GM12878 (cell line): ENCODE measurements around the gene FEM1B.

Experiments
- ATF7 ChIP-seq: fragments of 450-650 bp; IDR thresholded peaks from 2 replicates; pipeline ENCODE4 v1.6.1; 2016; ENCODE audit warnings: low read depth, mild to moderate bottlenecking
- CBX3 ChIP-seq: fragments of 200-600 bp; sonication (generic); IDR thresholded peaks from 2 replicates; pipeline ENCODE4 v1.6.1; 2016; ENCODE audit warnings: low read depth, borderline replicate concordance
- CEBPB ChIP-seq, 2 experiments: fragments of 150-350 bp in 1 of 2; IDR thresholded peaks; 2 replicates each; pipeline ENCODE4 v1.6.1; 2012 to 2014; ENCODE audit warnings: low read depth in 2 of 2, low read length in 2 of 2, borderline replicate concordance in 1 of 2, inconsistent platforms in 1 of 2
- EP300 ChIP-seq, 2 experiments: fragments of 150-350 bp in 1 of 2; IDR thresholded peaks; 2 replicates each; pipeline ENCODE4 v1.6.1; 2011 to 2012; ENCODE audit warnings: low read depth in 2 of 2, low read length in 2 of 2, borderline replicate concordance in 1 of 2, improper control_type of control experiment in 1 of 2, inconsistent platforms in 1 of 2; ENCODE audit not compliant: control insufficient read depth in 1 of 2
- ESRRA ChIP-seq: IDR thresholded peaks from 2 replicates; pipeline ENCODE4 v1.6.1; 2012; ENCODE audit warnings: mild to moderate bottlenecking, low read length, improper control_type of control experiment
- EZH2 ChIP-seq: IDR thresholded peaks from 2 replicates; pipeline ENCODE4 v1.6.1; 2012; ENCODE audit warnings: low read depth, mild to moderate bottlenecking, control low read depth, inconsistent platforms, low read length, borderline replicate concordance; ENCODE audit not compliant: control insufficient read depth
- NR2C2 ChIP-seq: IDR thresholded peaks from 2 replicates; pipeline ENCODE4 v1.6.1; 2011; ENCODE audit warnings: borderline replicate concordance, low read depth; ENCODE audit not compliant: control insufficient read depth, insufficient read length
- POLR2A ChIP-seq: IDR thresholded peaks from 2 replicates; pipeline ENCODE4 v1.6.1; 2011; ENCODE audit warnings: low read depth, mild to moderate bottlenecking, low read length
- RAD51 ChIP-seq: fragments of 450-650 bp; IDR thresholded peaks from 2 replicates; pipeline ENCODE4 v1.6.1; 2016; ENCODE audit warnings: moderate library complexity, mild to moderate bottlenecking, inconsistent platforms
- RBBP5 ChIP-seq: fragments of 200-600 bp; sonication (generic); conservative IDR thresholded peaks from 2 replicates; pipeline ENCODE4 v1.6.1; 2016
- SIX5 ChIP-seq: IDR thresholded peaks from 2 replicates; pipeline ENCODE4 v1.6.1; 2011; ENCODE audit warnings: mild to moderate bottlenecking, low read depth, low read length, moderate library complexity; ENCODE audit not compliant: severe bottlenecking
- TF ChIP-seq, protein P1 (sequence below), 3 experiments: IDR thresholded peaks in 2 of 3; conservative IDR thresholded peaks in 1 of 3; 2 replicates each; pipeline ENCODE4 v1.5.1; 2011; ENCODE audit warnings: low read depth in 3 of 3, low read length in 3 of 3, mild to moderate bottlenecking in 3 of 3, control low read depth in 2 of 3, moderate library complexity in 2 of 3, inconsistent platforms in 1 of 3, mixed read lengths in 1 of 3; ENCODE audit not compliant: control insufficient read depth in 2 of 3, insufficient read depth in 1 of 3; ENCODE audit errors: extremely low read depth in 1 of 3
- TF ChIP-seq, protein P2 (sequence below): IDR thresholded peaks from 2 replicates; pipeline ENCODE4 v1.6.1; 2012; ENCODE audit warnings: low read length, inconsistent platforms

DNA sequence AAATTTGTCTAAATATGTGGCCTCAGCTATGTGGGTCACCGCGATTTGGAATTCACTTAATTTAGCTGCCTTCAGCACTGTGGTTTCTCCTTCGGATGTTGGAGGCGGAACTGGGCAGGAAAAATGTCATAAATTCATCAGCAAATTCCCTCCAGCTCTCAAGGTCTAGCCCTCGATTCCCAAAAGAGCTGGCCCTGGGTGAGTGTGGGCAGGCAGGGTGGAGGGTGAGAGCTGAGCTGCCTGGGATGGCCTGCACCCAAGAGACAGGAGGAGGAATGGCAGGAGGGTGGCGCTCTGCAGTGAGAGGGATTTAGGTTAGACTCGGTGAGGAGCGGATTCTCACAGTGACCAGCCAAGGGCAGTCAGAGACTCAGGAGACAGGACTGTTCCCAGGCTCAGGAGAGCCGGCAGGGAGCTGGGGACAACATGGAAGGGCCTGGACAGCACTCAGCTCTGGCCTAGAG lies 57.1 kb downstream of the FEM1B start:
- TF ChIP-seq, protein P1, sequence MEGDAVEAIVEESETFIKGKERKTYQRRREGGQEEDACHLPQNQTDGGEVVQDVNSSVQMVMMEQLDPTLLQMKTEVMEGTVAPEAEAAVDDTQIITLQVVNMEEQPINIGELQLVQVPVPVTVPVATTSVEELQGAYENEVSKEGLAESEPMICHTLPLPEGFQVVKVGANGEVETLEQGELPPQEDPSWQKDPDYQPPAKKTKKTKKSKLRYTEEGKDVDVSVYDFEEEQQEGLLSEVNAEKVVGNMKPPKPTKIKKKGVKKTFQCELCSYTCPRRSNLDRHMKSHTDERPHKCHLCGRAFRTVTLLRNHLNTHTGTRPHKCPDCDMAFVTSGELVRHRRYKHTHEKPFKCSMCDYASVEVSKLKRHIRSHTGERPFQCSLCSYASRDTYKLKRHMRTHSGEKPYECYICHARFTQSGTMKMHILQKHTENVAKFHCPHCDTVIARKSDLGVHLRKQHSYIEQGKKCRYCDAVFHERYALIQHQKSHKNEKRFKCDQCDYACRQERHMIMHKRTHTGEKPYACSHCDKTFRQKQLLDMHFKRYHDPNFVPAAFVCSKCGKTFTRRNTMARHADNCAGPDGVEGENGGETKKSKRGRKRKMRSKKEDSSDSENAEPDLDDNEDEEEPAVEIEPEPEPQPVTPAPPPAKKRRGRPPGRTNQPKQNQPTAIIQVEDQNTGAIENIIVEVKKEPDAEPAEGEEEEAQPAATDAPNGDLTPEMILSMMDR (IDR thresholded peaks at IDR 0.05 in 2 of 3, conservative IDR thresholded peaks at IDR 0.05 in 1 of 3; ENCODE audit: control insufficient read depth in 2 of 3, extremely low read depth in 1 of 3, insufficient read depth in 1 of 3, low read depth in 3 of 3, low read length in 3 of 3): no peak
- TF ChIP-seq ESRRA (no peak), EP300 (IDR thresholded peaks at IDR 0.05; ENCODE audit: borderline replicate concordance in 1 of 2, control insufficient read depth in 1 of 2, low read depth in 2 of 2, low read length in 2 of 2) (no peak), ATF7 (no peak), RAD51 (no peak), CEBPB (IDR thresholded peaks at IDR 0.05; ENCODE audit: borderline replicate concordance in 1 of 2, low read depth in 2 of 2, low read length in 2 of 2) (no peak), NR2C2 (no peak), CBX3 (no peak), EZH2 (no peak), RBBP5 (no peak), POLR2A (no peak), SIX5 (no peak)
- TF ChIP-seq, protein P2, sequence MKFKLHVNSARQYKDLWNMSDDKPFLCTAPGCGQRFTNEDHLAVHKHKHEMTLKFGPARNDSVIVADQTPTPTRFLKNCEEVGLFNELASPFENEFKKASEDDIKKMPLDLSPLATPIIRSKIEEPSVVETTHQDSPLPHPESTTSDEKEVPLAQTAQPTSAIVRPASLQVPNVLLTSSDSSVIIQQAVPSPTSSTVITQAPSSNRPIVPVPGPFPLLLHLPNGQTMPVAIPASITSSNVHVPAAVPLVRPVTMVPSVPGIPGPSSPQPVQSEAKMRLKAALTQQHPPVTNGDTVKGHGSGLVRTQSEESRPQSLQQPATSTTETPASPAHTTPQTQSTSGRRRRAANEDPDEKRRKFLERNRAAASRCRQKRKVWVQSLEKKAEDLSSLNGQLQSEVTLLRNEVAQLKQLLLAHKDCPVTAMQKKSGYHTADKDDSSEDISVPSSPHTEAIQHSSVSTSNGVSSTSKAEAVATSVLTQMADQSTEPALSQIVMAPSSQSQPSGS: no peak
